Spleen (tissue), 7 donors: ENCODE measurements around the gene HIRIP3.

Experiments used
- POLR2AphosphoS5 ChIP-seq, 3 donors: sonication (generic); formaldehyde crosslinking; IDR thresholded peaks; one replicate each; pipeline ENCODE4 v1.5.1; 2017; ENCODE audit warnings: antibody characterized with exemption in 3 of 3
- TF ChIP-seq, protein P1 (sequence below), 11 experiments: fragments of 200-600 bp in 7 of 11; fragments of 450-650 bp in 4 of 11; sonication (generic) in 4 of 11; IDR thresholded peaks in 8 of 11; conservative IDR thresholded peaks in 3 of 11; 1 replicate in 7 of 11; 2 replicates in 4 of 11; pipeline versions ENCODE4 v1.4.0 to v1.8.0; 2016 to 2021; ENCODE audit warnings: antibody characterized with exemption in 11 of 11, inconsistent platforms in 4 of 11, mild to moderate bottlenecking in 1 of 11
- donor health status: DM: no; HTN: no; CAD: no; lungs with moderate emphysema.
- donor health status: DM: no; HTN: no; CAD: no.
- donor health status: DM: no; HTN: no; CAD: no.

DNA sequence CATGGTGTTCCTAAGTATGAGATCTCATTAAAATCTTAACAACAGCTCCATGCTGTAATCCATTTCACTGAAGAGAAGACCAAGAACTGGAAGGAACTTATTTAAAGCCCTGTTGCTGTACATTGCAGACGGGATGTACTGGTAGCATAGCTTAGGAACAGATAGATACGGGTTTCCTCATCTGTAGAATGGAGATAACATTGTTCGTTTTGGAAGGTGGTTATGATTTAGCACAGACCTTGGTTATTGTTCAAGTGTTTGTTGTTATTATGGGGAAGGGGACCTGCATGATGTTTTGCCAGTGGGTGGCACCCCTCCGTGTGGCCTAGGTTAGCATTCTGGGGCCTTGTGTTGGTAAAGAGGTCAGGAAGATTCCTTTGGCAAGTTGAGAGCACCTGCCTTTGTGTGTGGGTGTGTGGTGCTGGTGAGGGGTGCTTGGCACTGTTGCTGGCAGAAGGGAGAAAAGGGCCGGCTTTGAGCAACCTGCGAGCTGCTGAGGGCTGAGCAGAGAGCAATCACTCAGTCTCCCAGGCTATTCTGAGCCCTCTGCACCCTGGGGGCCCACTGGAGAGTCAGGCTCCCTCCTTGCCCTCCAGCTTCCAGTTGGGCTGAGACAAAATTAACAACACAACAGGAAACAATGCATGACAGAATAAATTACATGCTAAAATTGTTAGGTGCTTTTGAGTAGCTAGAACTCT is 19.5 kb downstream of the HIRIP3 start:
- TF ChIP-seq, protein P1, sequence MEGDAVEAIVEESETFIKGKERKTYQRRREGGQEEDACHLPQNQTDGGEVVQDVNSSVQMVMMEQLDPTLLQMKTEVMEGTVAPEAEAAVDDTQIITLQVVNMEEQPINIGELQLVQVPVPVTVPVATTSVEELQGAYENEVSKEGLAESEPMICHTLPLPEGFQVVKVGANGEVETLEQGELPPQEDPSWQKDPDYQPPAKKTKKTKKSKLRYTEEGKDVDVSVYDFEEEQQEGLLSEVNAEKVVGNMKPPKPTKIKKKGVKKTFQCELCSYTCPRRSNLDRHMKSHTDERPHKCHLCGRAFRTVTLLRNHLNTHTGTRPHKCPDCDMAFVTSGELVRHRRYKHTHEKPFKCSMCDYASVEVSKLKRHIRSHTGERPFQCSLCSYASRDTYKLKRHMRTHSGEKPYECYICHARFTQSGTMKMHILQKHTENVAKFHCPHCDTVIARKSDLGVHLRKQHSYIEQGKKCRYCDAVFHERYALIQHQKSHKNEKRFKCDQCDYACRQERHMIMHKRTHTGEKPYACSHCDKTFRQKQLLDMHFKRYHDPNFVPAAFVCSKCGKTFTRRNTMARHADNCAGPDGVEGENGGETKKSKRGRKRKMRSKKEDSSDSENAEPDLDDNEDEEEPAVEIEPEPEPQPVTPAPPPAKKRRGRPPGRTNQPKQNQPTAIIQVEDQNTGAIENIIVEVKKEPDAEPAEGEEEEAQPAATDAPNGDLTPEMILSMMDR (IDR thresholded peaks at IDR 0.05 in 8 of 11, conservative IDR thresholded peaks at IDR 0.05 in 3 of 11), result no peak
- no peak for TF ChIP-seq POLR2AphosphoS5 (IDR thresholded peaks at IDR 0.05)
